ENCODE results near the gene POLR2F. TPM values are rescaled to one million over a fixed set of nuclear protein-coding genes. Genes with fewer than 3 reads are reported as not detected.

Gene POLR2F
- total RNA-seq, 2 donors from 2014 or later: 37.9 to 93.1 TPM

- Histone ChIP-seq H3K4me3 (no peak overlapping the region), H3K36me3 (no peaks in the 10 kb centered on the region), H3K9me3 (no peaks in the 10 kb centered on the region), H3K27ac (no peak overlapping the region), H3K4me1 (ENCODE audit: control insufficient read depth in 1 of 2, low read depth in 2 of 2) (no peaks in the 10 kb centered on the region), H3K27me3 (replicated peaks; ENCODE audit: insufficient read depth) (no peaks in the 10 kb centered on the region)
- DNase-seq (ENCODE audit: low spot score) (no peak), ATAC-seq (ENCODE audit: insufficient number of reproducible peaks, low FRiP score, low read depth) (no peak)
- TF ChIP-seq CTCF (IDR thresholded peaks at IDR 0.05): no peak
Measured at GRCh38 chr22:37981282-37982011, 27.9 kb downstream of the POLR2F start.

- ATAC-seq (ENCODE audit: insufficient number of reproducible peaks, low FRiP score, low read depth): no peak
- H3K27ac ChIP-seq: no peak overlapping the region
- no peak overlapping the region for H3K4me3 ChIP-seq
- H3K4me1 ChIP-seq (ENCODE audit: control insufficient read depth in 1 of 2, low read depth in 2 of 2): no peaks in the 10 kb centered on the region
- DNase-seq (ENCODE audit: low spot score): no peak
- no peaks in the 10 kb centered on the region for H3K27me3 ChIP-seq (replicated peaks; ENCODE audit: insufficient read depth)
- no peaks in the 10 kb centered on the region for H3K36me3 ChIP-seq
- no peak for TF ChIP-seq CTCF (IDR thresholded peaks at IDR 0.05)
- H3K9me3 ChIP-seq: no peaks in the 10 kb centered on the region
Measured at GRCh38 chr22:37982151-37982785, 28.8 kb downstream of the POLR2F start.

- no peaks in the 10 kb centered on the region for H3K27me3 ChIP-seq (replicated peaks; ENCODE audit: insufficient read depth)
- ATAC-seq (ENCODE audit: insufficient number of reproducible peaks, low FRiP score, low read depth) (no peak), DNase-seq (ENCODE audit: low spot score) (no peak)
- no peak overlapping the region for H3K4me3 ChIP-seq
- H3K27ac ChIP-seq: no peak overlapping the region
- no peaks in the 10 kb centered on the region for H3K4me1 ChIP-seq (ENCODE audit: control insufficient read depth in 1 of 2, low read depth in 2 of 2)
- no peaks in the 10 kb centered on the region for H3K9me3 ChIP-seq
- H3K36me3 ChIP-seq: no peaks in the 10 kb centered on the region
- no peak for TF ChIP-seq CTCF (IDR thresholded peaks at IDR 0.05)
Measured at GRCh38 chr22:37982938-37983859, 29.7 kb downstream of the POLR2F start.

GRCh38 chr22:37983860-37984791, 30.6 kb downstream of the POLR2F start, which contains the start of gene SOX10:
Gene SOX10, minus strand, starts transcription at chr22:37984555. Its CDS starts 771 bp downstream, at chr22:37983784.
- DNase-seq (ENCODE audit: low spot score): no peak
- H3K27ac ChIP-seq: no peak within 1 kb of the TSS
- no peaks in the 10 kb centered on the region for H3K9me3 ChIP-seq
- H3K4me3 ChIP-seq: no peak within 1 kb of the TSS
- TF ChIP-seq CTCF (IDR thresholded peaks at IDR 0.05): no peak
- no peaks in the 10 kb centered on the region for H3K27me3 ChIP-seq (replicated peaks; ENCODE audit: insufficient read depth)
- no peaks in the 10 kb centered on the region for H3K36me3 ChIP-seq
- ATAC-seq (ENCODE audit: insufficient number of reproducible peaks, low FRiP score, low read depth): no peak
- no peaks in the 10 kb centered on the region for H3K4me1 ChIP-seq (ENCODE audit: control insufficient read depth in 1 of 2, low read depth in 2 of 2)
